ENCODE measurements around the gene FLT3.
"Not testable (repeated sequence)": the region's sequence is repeated elsewhere in the genome, so short reads cannot be mapped to it uniquely, and the experiment has no call there.

Gene FLT3

DNA sequence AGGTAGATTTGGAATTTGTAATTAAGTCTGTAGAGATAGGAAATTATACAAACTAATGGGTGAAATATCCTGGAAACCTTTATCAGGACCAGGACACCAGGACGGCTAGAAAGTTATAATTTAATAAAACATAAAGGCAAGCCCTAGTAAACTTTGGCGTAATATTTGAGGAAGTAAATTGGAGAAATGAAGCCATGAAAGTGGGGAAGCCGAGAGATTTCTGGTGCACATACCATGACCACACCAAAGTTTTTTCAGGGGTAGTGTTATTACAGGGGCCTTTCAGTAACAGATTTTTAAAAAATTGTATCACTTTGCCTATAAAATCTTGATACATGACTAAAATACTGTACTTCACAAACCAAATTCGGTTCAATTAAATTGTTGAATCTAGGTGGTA is 57.2 kb downstream of the FLT3 start:
- DNase-seq = no peak

DNA sequence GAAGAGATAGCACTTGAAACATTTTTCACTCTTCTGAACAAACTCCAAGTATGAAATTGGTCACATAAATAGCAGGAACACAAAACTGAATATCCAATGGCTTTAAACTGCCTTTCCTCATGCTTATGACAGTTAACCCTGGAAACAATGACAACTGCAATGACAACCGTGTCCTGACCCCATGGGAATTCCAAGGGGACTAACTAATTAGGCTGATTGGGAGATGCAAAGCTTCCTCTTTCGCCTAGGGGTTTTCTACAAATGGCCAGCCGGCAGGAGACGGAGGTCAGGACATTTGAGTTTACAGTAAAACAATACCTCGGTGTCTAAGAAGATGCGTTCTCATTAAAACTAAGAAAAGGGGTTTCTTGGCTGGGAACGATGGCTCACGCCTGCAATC is 58.9 kb downstream of the FLT3 start:
- no peak for DNase-seq

- no peak for DNase-seq
Measured at GRCh38 chr13:28041031-28041461, 59.3 kb downstream of the FLT3 start.

DNA sequence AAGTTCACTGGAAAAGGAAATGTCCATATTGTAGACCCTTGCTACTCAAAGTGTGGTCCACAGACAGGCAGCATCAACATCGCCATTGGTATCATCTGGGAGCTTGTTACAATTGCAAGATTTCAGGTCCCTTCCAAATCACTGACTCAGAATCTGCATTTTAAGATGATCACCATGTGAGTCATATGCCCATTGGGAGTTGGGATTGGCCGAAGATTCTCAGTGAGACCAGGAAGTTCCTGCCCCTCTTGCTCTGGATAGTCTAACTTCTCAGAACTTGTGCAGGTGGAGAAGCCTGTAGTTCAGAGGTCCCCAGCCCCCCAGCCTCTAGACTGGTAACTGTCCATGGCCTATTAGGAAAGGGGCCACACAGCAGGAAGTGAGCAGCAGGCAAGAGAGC is 63.0 kb downstream of the FLT3 start:
- DNase-seq = no peak

GRCh38 chr13:28035146-28035782 is 65.1 kb downstream of the FLT3 start:
- DNase-seq = no peak

GRCh38 chr13:28033894-28034655 is 66.3 kb downstream of the FLT3 start:
- DNase-seq = no peak

DNA sequence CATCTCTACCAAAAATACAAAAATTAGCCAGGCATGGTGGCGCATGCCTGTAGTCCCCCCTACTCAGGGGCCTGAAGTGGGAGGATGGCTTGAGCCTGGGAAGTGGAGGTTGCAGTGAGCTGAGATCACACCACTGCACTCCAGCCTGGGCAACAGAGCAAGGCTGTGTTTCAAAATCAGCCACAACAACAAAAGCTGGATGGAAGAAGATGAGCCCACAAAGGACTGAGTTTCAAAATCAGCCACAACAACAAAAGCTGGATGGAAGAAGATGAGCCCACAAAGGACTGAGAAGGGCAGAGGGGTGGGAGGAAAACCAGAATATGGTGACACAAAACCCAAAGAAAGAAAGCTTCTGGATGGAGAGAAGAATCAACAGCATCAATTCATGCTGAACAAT is 67.9 kb downstream of the FLT3 start:
- not testable (repeated sequence) for DNase-seq

GRCh38 chr13:28031896-28032288 is 68.5 kb downstream of the FLT3 start:
- DNase-seq = no peak

DNA sequence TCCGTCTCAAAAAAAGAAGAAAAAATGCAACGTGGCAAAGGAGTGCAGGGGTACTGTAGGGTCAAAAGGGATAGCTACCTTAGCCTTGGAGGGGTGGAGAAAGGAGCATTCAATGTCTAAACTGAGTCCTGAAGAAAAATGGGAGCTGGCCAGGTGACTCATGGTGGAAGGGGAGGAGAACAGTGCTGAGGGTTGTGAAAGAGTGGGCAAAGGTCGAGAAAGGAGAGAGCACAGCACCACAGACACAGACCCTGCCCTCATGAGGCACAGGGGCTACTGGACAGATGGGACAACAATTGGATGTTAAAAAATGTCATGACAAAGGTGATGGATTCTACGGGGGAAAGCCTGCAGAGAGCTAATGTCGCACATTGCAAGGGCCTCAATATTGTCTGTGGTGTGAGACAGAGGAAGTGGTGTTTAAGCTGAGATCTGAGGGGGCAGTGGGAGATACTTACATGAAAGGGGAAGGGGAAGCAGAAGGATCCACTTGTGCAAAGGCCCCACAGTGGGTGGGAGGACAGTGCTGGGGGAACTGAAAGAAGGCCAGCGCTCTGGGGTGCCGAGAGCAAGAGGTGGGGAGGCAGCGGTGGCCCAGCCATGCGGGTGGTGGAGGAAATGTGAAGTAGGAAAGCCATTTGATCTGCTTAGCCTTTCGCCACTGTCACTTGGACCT is 69.0 kb downstream of the FLT3 start:
- DNase-seq = no peak

DNA sequence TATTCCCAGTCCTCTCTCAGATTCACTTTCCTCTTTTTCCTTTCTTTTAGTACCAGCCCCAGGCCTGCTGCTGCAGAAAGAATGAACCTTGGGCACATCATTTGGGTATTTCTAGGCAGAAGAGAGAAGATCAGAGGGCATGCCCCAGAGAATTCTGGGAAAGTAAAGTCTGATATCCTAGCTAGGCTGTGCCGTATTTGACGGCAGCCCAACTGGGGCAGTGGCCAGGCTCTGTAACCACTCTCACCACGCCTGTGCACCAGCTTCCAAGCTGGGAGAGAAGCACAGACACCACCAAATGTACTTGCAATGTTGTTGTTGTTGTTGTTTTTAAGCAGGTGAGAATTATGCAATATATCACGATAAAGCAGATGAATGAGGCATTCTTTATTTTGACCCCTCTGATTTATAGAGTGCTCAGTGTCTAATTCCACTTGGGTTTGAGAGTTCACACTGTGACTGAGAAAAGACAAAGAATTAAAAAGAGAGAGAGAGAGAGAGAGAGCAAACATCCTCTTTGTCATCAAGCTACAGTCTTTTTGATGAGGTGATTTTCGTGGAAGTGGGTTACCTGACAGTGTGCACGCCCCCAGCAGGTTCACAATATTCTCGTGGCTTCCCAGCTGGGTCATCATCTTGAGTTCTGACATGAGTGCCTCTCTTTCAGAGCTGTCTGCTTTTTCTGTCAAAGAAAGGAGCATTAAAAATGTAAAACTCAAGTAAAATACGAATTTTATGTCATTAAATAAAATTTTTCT is 72.6 kb downstream of the FLT3 start:
- DNase-seq = no peak

- DNase-seq = no peak
Measured at GRCh38 chr13:28027071-28027470, 73.3 kb downstream of the FLT3 start.

DNA sequence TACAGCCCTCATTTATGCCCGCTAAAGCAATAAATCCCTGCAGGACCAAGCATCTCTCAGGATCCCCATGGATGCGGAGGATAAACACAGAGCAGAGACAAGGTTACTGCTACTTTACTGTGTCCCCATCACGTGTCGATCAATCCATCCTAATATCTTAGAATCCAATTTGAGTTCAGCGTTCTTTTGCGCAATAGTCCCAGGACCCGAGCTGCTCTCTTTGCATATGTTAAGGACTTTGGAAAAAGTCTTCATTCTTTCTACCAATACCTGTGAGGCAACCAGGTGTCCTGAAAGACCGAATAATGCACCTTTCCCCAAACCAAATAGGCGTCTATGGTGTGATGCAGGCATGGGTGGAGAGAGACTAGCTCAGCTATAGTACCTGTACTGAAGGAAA is 73.9 kb downstream of the FLT3 start:
- DNase-seq = no peak

DNA sequence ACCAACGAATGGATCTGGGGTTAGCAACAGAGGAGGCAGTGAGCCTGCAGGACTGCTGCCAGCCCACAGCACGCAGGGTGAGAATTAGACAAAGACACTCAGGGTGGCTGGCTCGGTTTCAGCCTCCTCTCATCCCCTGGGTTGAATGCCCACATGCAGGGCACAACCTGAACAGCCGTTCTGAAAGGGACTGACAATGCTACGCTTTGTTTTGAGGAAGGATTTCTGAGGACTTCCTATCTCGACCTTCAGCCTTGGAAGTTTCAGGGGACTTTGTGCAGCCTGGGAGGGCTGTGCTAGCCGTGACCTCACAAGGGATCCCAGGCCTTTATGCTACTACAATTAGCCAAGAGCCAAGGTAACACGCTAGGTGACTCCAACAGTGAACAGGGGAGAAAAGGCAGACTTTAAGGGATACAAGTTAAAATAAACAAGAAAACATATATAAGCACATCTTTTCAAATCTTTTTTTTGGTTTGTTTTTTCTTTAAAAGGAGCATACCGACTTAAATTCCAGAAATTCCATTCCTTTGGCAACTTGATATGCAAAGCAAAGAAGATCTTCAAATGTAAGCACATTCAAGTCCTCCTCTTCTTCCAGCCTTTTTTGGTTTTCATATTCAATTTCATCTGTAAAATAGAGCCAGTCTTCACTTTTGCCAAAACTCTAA is 77.4 kb downstream of the FLT3 start:
- no peak for DNase-seq

DNA sequence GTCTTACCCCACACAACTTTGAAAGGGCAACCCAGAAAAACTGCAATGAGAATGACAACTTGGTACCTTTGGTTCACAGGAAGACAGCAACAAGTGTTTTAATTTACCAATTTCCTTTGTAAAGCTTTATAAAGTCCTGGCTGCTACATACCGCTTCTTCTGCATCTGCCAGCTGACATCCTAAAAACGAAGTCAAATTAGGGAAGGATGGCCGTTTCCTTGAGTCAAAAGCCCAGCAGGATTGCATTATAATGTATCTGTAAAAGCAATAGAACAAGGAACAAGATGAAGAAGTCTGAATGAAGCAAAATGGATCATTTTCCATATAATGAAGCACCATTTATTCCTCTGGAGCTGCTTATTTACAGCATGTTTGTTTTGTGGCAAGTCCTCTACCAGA is 86.1 kb downstream of the FLT3 start:
- DNase-seq = no peak

GRCh38 chr13:28013482-28013881 is 86.9 kb downstream of the FLT3 start:
- DNase-seq = no peak

- no peak for DNase-seq
Measured at GRCh38 chr13:28012896-28013295, 87.5 kb downstream of the FLT3 start.

- DNase-seq = no peak
Measured at GRCh38 chr13:28012383-28012782, 88.0 kb downstream of the FLT3 start.

DNA sequence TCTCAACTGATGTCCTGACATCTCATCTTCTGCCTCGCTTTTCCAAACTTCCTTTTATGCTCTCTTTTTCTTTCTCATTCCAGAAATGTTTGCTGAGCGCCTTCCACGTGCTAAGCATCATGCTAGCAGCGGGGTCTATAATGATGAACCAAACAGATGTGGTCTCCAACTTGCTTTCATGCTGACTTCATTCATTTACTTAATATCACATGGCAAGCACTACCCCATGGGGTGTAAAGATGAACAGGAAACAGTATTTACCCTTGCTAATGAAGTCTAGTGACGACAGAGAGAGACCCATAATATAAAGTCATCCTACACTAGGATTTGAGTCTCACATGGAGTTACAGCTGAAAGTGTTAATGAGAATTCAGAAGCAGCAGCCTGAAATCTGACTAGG is 90.3 kb downstream of the FLT3 start:
- no peak for DNase-seq

DNA sequence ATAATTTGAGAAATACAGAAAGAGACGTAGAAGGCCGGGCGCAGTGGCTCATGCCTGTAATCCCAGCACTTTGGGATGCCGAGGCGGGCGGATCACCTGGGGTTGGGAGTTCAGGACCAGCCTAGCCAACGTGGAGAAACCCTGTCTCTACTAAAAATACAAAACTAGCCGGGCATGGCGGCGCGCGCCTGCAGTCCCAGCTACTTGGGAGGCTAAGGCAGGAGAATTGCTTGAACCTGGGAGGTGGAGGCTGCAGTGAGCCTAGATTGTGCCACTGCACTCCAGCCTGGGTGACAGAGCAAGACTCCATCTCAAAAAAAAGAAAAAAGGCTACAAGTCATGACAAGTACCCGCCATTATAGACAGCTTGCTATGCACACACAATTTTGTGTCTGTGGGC is 95.4 kb downstream of the FLT3 start:
- not testable (repeated sequence) for DNase-seq

DNA sequence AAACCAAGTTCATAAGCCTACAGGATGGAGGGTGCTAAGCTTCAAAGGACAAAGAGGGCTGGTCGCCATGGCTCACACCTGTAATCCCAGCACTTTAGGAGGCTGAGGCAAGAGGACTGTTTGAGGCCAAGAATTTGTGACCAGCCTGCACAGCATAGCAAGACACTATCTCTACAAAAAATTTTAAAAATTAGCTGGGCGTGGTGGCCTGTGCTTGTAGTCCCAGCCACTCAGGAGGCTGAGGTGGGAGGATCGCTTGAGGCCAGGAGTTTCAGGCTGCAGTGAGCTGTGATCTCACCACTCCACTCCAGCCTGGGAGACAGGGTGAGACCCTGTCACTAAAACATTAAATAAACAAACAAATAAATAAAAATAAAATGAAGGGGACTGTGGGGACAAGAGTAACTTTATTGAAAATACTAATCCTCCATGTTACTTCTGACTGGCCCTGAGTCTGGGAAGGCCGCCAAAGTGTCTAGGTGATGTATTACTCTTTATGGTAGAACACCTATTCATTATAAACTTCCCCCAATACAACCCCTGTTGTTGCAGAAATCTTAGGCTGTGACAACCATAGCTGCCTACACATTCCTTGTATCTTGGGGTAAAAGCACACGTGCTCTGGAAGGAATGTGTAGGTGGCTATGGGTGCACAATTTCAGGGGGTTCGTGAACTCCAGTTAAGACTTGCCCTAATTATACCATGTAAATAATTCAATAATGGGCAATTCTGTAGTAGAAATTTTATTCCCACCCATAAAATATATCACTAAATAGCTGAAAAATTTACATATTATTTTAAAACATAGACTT is 97.3 kb downstream of the FLT3 start:
- no peak for DNase-seq

GRCh38 chr13:28001837-28002473 is 98.4 kb downstream of the FLT3 start:
- no peak for DNase-seq

Measured in T1000 (cell line).